Kidney (tissue), 22 donors: ENCODE measurements around the gene HEMGN. TPM values are rescaled to one million over a fixed set of nuclear protein-coding genes. Genes with fewer than 3 reads are reported as not detected.

ENCODE experiments used
- DNase-seq, 5 donors: peaks; one replicate each; pipeline ENCODE4 v3.0.0-alpha.2; 2013 to 2020
- FAIRE-seq: peaks from 2 replicates; lab custom pipeline; 2012; peaks lifted over from hg19 to GRCh38; lab: Jason Lieb, UNC
- H3K27ac ChIP-seq, 2 donors: one replicate each; pipeline ENCODE4 v1.7.0; 2013; ENCODE audit warnings: low read depth in 2 of 2, low read length in 2 of 2, inconsistent platforms in 1 of 2
- H3K27me3 ChIP-seq: one replicate; pipeline ENCODE4 v1.7.1; 2013; ENCODE audit warnings: low read length, inconsistent platforms; ENCODE audit not compliant: control insufficient read depth, insufficient read depth
- H3K36me3 ChIP-seq, 3 donors: one replicate each; pipeline versions ENCODE4 v1.7.0 to v1.7.1; 2013; ENCODE audit warnings: low read length in 3 of 3, control low read depth in 1 of 3, inconsistent platforms in 1 of 3; ENCODE audit not compliant: insufficient read depth in 3 of 3, control insufficient read depth in 2 of 3
- H3K4me1 ChIP-seq, 3 donors: one replicate each; pipeline versions ENCODE4 v1.7.0 to v1.7.1; 2013; ENCODE audit warnings: low read length in 3 of 3, inconsistent platforms in 1 of 3, low read depth in 1 of 3; ENCODE audit not compliant: control insufficient read depth in 2 of 3, insufficient read depth in 2 of 3
- H3K4me3 ChIP-seq, 3 donors: one replicate each; pipeline versions ENCODE4 v1.7.0 to v1.8.1; 2013; ENCODE audit warnings: low read length in 3 of 3, control low read depth in 1 of 3, inconsistent platforms in 1 of 3
- H3K9ac ChIP-seq, 3 donors: one replicate each; pipeline versions ENCODE4 v1.7.0 to v1.7.1; 2013; ENCODE audit warnings: low read length in 3 of 3, control low read depth in 1 of 3, inconsistent platforms in 1 of 3
- H3K9me3 ChIP-seq, 3 donors: one replicate each; pipeline versions ENCODE4 v1.7.0 to v1.7.1; 2013; ENCODE audit warnings: low read length in 3 of 3, control low read depth in 1 of 3, inconsistent platforms in 1 of 3; ENCODE audit not compliant: control insufficient read depth in 2 of 3, insufficient read depth in 1 of 3
- intact Hi-C: fragments of 100-400 bp; cut with DNase I; formaldehyde crosslinking; loops from one replicate; pipeline ENCODE4 v1.11.1; 2022
- long read RNA-seq, 10 donors: library from polyadenylated mRNA in 1 of 10; unstranded in 1 of 10; transcript quantifications; one replicate each; pipeline ENCODE4 v2.0.0 and lab custom pipeline, GENCODE V29; 2021 to 2026
- polyA plus RNA-seq: library from polyadenylated mRNA; stranded (reverse); fragments of 350-450 nt; fragmentation: Illumina TruSeq; extraction: RNeasy Lipid Tissue Mini Kit (QIAGEN cat#74804); gene quantifications from one replicate; pipeline ENCODE4 v1.2.3, GENCODE V29; 2014; ENCODE audit warnings: low read depth, low replicate concordance; ENCODE audit not compliant: insufficient read depth
- total RNA-seq: library from RNA; stranded (reverse); fragmentation: NEBNext Ultra II Directional; extraction: Animal tissue kit (Norgen Biotek cat#: 25700); gene quantifications from one replicate; pipeline ENCODE4 v1.2.1, GENCODE V29; 2021
- TF ChIP-seq, protein P1 (sequence below): IDR thresholded peaks from 3 replicates; pipeline ENCODE4 v1.5.1; 2012; ENCODE audit warnings: mild to moderate bottlenecking, moderate library complexity, borderline replicate concordance; ENCODE audit not compliant: insufficient read depth; ENCODE audit errors: extremely low read depth
- donor health status: control.
- donor health status: control.
- donor health status: control.
- donor health status: control.
- donor health status: control.
- donor health status: DM: yes; HTN: yes; CAD: no.
- donor health status: Normal renal cell carcinoma (clear cell type).

The HEMGN gene, protein sequence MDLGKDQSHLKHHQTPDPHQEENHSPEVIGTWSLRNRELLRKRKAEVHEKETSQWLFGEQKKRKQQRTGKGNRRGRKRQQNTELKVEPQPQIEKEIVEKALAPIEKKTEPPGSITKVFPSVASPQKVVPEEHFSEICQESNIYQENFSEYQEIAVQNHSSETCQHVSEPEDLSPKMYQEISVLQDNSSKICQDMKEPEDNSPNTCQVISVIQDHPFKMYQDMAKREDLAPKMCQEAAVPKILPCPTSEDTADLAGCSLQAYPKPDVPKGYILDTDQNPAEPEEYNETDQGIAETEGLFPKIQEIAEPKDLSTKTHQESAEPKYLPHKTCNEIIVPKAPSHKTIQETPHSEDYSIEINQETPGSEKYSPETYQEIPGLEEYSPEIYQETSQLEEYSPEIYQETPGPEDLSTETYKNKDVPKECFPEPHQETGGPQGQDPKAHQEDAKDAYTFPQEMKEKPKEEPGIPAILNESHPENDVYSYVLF
- 0.16 TPM for total RNA-seq
- polyA plus RNA-seq, result not detected
- long read RNA-seq, donor 1, result 0 reads
- long read RNA-seq, donor 2, result 0 reads
- long read RNA-seq, donor 3, partial matches to known transcripts, result 0 of 1 reads
- long read RNA-seq, donor 3, other reads (novel, unspliced or antisense), result 0 of 1 reads
- long read RNA-seq, donor 4, partial matches to known transcripts, result 0 of 2 reads
- long read RNA-seq, donor 4, other reads (novel, unspliced or antisense), result 0 of 2 reads
- long read RNA-seq, donor 5, result 0 reads
- long read RNA-seq, donor 6, result 0 reads
- long read RNA-seq, donor 7, result 0 reads
- long read RNA-seq, donor 8, result 0 reads
- long read RNA-seq, donor 9, result 0 reads
- long read RNA-seq, donor 10, partial matches to known transcripts, result 0 of 1 reads
- long read RNA-seq, donor 10, other reads (novel, unspliced or antisense), result 0 of 1 reads

DNA sequence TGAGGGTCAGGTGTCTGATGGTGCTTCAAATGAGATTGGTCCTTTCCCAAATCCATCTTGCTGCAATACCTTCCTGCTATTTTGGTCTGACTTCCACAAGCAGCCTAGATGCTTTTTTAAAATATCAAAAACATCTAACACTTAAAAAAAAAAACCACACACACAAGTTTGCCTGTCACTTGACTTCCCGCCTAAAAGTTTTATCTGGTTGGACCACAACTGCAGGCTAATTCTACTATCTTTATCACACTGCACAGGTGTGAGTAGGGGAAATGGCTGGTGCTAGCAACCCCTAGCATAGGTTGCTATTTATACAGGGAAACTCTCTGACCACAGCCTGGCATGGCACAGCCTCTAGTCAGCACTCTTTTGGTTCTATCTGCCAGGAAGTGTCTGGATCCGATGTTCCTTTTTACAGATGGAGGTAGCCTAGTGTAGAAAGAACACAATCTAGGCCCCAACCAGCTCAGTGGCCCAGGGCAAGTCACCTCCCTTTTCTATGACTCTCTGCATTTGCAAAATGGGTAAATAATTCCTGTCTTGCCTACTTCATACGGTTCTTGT, at the start of gene HEMGN:
HEMGN (minus strand) TSS at position 92 of the 564 bp plus-strand sequence; CDS start at position 56, 36 bp downstream.
- TF ChIP-seq, protein P1, sequence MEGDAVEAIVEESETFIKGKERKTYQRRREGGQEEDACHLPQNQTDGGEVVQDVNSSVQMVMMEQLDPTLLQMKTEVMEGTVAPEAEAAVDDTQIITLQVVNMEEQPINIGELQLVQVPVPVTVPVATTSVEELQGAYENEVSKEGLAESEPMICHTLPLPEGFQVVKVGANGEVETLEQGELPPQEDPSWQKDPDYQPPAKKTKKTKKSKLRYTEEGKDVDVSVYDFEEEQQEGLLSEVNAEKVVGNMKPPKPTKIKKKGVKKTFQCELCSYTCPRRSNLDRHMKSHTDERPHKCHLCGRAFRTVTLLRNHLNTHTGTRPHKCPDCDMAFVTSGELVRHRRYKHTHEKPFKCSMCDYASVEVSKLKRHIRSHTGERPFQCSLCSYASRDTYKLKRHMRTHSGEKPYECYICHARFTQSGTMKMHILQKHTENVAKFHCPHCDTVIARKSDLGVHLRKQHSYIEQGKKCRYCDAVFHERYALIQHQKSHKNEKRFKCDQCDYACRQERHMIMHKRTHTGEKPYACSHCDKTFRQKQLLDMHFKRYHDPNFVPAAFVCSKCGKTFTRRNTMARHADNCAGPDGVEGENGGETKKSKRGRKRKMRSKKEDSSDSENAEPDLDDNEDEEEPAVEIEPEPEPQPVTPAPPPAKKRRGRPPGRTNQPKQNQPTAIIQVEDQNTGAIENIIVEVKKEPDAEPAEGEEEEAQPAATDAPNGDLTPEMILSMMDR, result no peak
- DNase-seq, result no peak
- intact Hi-C loops, result no loop called here

GRCh38 chr9:97987487-97987886, 49.5 kb upstream of the HEMGN start:
- Histone ChIP-seq H3K9ac (no peak overlapping the region), H3K36me3 (no peaks in the 10 kb centered on the region), H3K27ac (no peak overlapping the region), H3K27me3 (no peaks in the 10 kb centered on the region), H3K4me1 (peaks cover 0 to 5% (median 3%) of the 10 kb centered on the region in 3 donors), H3K9me3 (no peaks in the 10 kb centered on the region), H3K4me3 (no peak overlapping the region)
- FAIRE-seq (no peak), DNase-seq (no peak)
- TF ChIP-seq, protein P1, result no peak
- intact Hi-C loops, result no loop called here

More for the DNA sequence above, at the start of gene HEMGN:
- H3K4me3 ChIP-seq, result no peak within 1 kb of the TSS
- H3K36me3 ChIP-seq, result no peaks in the 10 kb centered on the region
- no peak for FAIRE-seq
- H3K9me3 ChIP-seq, result no peaks in the 10 kb centered on the region
- no peak within 1 kb of the TSS for H3K9ac ChIP-seq
- no peak within 1 kb of the TSS for H3K27ac ChIP-seq
- H3K4me1 ChIP-seq, result no peaks in the 10 kb centered on the region
- peaks cover 2% of the 10 kb centered on the region for H3K27me3 ChIP-seq

DNA sequence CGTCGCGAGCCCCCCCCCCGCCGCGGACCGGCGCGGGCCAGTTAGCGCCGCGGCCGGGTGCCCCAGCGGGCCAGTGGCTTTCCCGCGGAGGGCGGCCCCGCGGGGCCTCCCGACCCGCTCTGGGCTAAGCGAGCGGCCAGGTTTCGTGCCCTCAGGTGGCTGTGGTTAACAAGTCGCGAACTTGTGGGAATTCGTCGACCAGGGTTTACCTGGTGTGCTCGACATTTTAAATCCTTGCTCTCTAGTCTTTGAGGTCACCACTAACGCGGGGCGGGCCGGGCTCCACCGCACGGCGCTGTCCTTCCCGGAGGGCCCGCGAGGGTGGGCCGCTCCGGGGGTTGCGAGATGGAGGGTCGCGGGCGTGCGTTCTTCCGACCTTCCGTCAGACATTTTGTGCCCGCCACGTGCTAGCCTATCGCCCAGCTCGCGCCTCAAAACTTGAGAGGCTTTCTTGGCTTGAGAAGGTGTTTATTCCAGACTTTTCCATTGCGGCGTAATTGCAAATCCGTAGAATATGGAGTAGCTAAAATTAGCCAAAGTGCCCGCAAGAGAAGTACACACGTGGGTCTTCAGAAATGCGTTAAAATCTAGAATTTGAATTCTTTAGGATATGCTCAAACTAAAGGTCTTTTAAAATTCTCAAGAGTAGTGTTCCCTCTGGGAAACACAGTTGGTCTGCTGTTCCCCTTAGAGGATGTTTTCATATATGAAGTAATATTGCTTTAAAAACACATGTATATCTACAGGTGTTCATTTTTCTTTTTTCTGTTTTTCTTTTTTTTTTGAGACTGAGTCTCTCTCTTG, 47.3 kb upstream of the HEMGN start:
- TF ChIP-seq, protein P1, result no peak
- FAIRE-seq (no peak), DNase-seq (peak in 3 of 5 donors; percentile 52 to 55 (median 53))
- intact Hi-C loops, result no loop called here
- no peaks in the 10 kb centered on the region for H3K9me3 ChIP-seq
- peak overlapping the region in 1 of 3 donors; percentile 43 for H3K9ac ChIP-seq
- H3K36me3 ChIP-seq, result no peaks in the 10 kb centered on the region
- H3K27me3 ChIP-seq, result no peaks in the 10 kb centered on the region
- H3K4me3 ChIP-seq, result peak overlapping the region; percentile 30 to 76 (median 36)
- peaks cover 0 to 5% (median 3%) of the 10 kb centered on the region in 3 donors for H3K4me1 ChIP-seq
- H3K27ac ChIP-seq, result peak overlapping the region; percentile 66 to 95
